GM12878 (cell line): Measurements from ENCODE around the gene PRKCB. TPM values are rescaled to one million over a fixed set of nuclear protein-coding genes. Genes with fewer than 3 reads are reported as not detected.

ENCODE experiments used
- ATAC-seq: fragments of 200-7000 bp; cut with Tn5 transposase; 3 replicates; pipeline ENCODE4 v1.9.1; 2020; ENCODE audit warnings: mild to moderate bottlenecking, moderate library complexity
- BruUV-seq: library from RNA; stranded (reverse); fragments of 400-500 nt; replicated peaks from 2 replicates; lab custom pipeline; 2021; lab: Mats Ljungman, UMichigan
- CTCF ChIA-PET: fragments of 300-600 bp; sonication (Branson Sonifier 250); formaldehyde crosslinking; extraction: SDS; loops from one replicate; lab custom pipeline; 2021; ENCODE audit warnings: inconsistent platforms; lab: Yijun Ruan, JAX
- POLR2A ChIA-PET: fragments of 350-600 bp; formaldehyde crosslinking; extraction: SDS; loops from one replicate; lab custom pipeline; 2021; ENCODE audit warnings: inconsistent platforms; lab: Charles Lee
- RAD21 ChIA-PET: fragments of 300-600 bp; sonication (Branson Sonifier 250); formaldehyde crosslinking; loops from one replicate; lab custom pipeline; 2023; ENCODE audit warnings: antibody characterized with exemption; ENCODE audit not compliant: unreplicated experiment; lab: Charles Lee
- SMC1A ChIA-PET: fragments of 300-600 bp; sonication (Branson Sonifier 250); formaldehyde crosslinking; loops from one replicate; lab custom pipeline; 2023; ENCODE audit not compliant: unreplicated experiment, uncharacterized antibody; lab: Charles Lee
- DNase-seq: peaks from one replicate; pipeline ENCODE4 v3.0.0-alpha.2; 2011; ENCODE audit warnings: low read depth, low spot score
- FAIRE-seq: peaks from 3 replicates; lab custom pipeline; 2011; peaks lifted over from hg19 to GRCh38; lab: Jason Lieb, UNC
- H2AFZ ChIP-seq: 2 replicates; pipeline ENCODE4 v1.6.0; 2011; ENCODE audit warnings: low read depth, low read length, control low read depth; ENCODE audit not compliant: control insufficient read depth
- H3K27ac ChIP-seq: 2 replicates; pipeline ENCODE4 v1.5.1; 2011; ENCODE audit warnings: control low read depth; ENCODE audit not compliant: control insufficient read depth, insufficient read depth
- H3K27me3 ChIP-seq, 2 experiments: replicated peaks in 1 of 2; 2 replicates each; pipeline versions ENCODE4 v1.6.0 to v1.6.1; 2011; ENCODE audit warnings: low read length in 1 of 2; ENCODE audit not compliant: control insufficient read depth in 2 of 2, insufficient read depth in 2 of 2
- H3K36me3 ChIP-seq, 2 experiments: 2 replicates each; pipeline ENCODE4 v1.5.1; 2011; ENCODE audit warnings: low read length in 1 of 2; ENCODE audit not compliant: control insufficient read depth in 2 of 2, insufficient read depth in 2 of 2
- H3K4me1 ChIP-seq: 2 replicates; pipeline ENCODE4 v1.6.1; 2011; ENCODE audit warnings: mild to moderate bottlenecking, low read length, moderate library complexity, mixed read lengths; ENCODE audit not compliant: control insufficient read depth, insufficient read depth
- H3K4me2 ChIP-seq: 2 replicates; pipeline ENCODE4 v1.6.0; 2011; ENCODE audit warnings: control low read depth; ENCODE audit not compliant: control insufficient read depth, insufficient read depth
- H3K4me3 ChIP-seq: fragments of 200-600 bp; sonication (generic); 2 replicates; pipeline ENCODE4 v1.5.1; 2016
- H3K79me2 ChIP-seq: 2 replicates; pipeline ENCODE4 v1.6.0; 2011; ENCODE audit warnings: low read length; ENCODE audit not compliant: control insufficient read depth, insufficient read depth
- H3K9ac ChIP-seq: 2 replicates; pipeline ENCODE4 v1.8.0; 2011; ENCODE audit warnings: low read length, control low read depth, mixed read lengths; ENCODE audit not compliant: control insufficient read depth, insufficient read depth
- H3K9me3 ChIP-seq: replicated peaks from 3 replicates; pipeline ENCODE4 v1.5.1; 2011; ENCODE audit warnings: mild to moderate bottlenecking, low read length; ENCODE audit not compliant: control insufficient read depth, insufficient read depth
- H4K20me1 ChIP-seq: 2 replicates; pipeline ENCODE4 v1.6.0; 2011; ENCODE audit not compliant: control insufficient read depth, insufficient read depth
- GABPA ChIP-seq: IDR thresholded peaks from 2 replicates; pipeline ENCODE4 v1.6.1; 2014; ENCODE audit warnings: antibody characterized with exemption, low read depth, mild to moderate bottlenecking, inconsistent platforms
- IKZF1 ChIP-seq: fragments of 450-650 bp; conservative IDR thresholded peaks from 2 replicates; pipeline ENCODE4 v1.6.1; 2017; ENCODE audit warnings: antibody characterized with exemption, mild to moderate bottlenecking
- JUND ChIP-seq: IDR thresholded peaks from 2 replicates; pipeline ENCODE4 v1.6.1; 2012; ENCODE audit warnings: low read depth, mild to moderate bottlenecking, low read length, improper control_type of control experiment, moderate library complexity
- MEF2B ChIP-seq: fragments of 450-650 bp; IDR thresholded peaks from 2 replicates; pipeline ENCODE4 v1.6.1; 2018; ENCODE audit warnings: mild to moderate bottlenecking, moderate library complexity; ENCODE audit not compliant: partially characterized antibody, poor library complexity, severe bottlenecking
- MTA2 ChIP-seq: fragments of 450-650 bp; IDR thresholded peaks from 2 replicates; pipeline ENCODE4 v1.6.1; 2016; ENCODE audit warnings: low read depth, mild to moderate bottlenecking, moderate library complexity
- MTA3 ChIP-seq: IDR thresholded peaks from 2 replicates; pipeline ENCODE4 v1.6.1; 2012; ENCODE audit warnings: low read length, inconsistent platforms, borderline replicate concordance
- SMARCA5 ChIP-seq: fragments of 450-650 bp; IDR thresholded peaks from 2 replicates; pipeline ENCODE4 v1.6.1; 2017; ENCODE audit warnings: mild to moderate bottlenecking
- SMC3 ChIP-seq: IDR thresholded peaks from 2 replicates; pipeline ENCODE4 v1.6.1; 2011; ENCODE audit warnings: low read length, improper control_type of control experiment, borderline replicate concordance
- STAT1 ChIP-seq: fragments of 450-650 bp; conservative IDR thresholded peaks from 2 replicates; pipeline ENCODE4 v1.6.1; 2014; ENCODE audit warnings: antibody characterized with exemption, mild to moderate bottlenecking
- SUPT20H ChIP-seq: IDR thresholded peaks from 2 replicates; pipeline ENCODE4 v1.6.1; 2011; ENCODE audit warnings: low read depth, mild to moderate bottlenecking, low read length, moderate library complexity, borderline replicate concordance; ENCODE audit not compliant: control insufficient read depth
- TCF7 ChIP-seq: IDR thresholded peaks from 2 replicates; pipeline ENCODE4 v1.6.1; 2014; ENCODE audit warnings: antibody characterized with exemption, borderline replicate concordance
- WGBS: methylation state at CpG from one replicate; pipeline ENCODE4 v1.1.6; 2016; ENCODE audit warnings: low lambda C conversion rate; ENCODE audit not compliant: insufficient replicate concordance, insufficient coverage; ENCODE audit errors: missing lambda C conversion rate; 5-methylcytosine and 5-hydroxymethylcytosine counted together
- in situ Hi-C: fragments of 300-500 bp; cut with MboI; formaldehyde crosslinking; loops from 9 replicates; pipeline ENCODE4 v1.14.3; 2018; ENCODE audit warnings: mixed read lengths
- intact Hi-C: fragments of 100-400 bp; cut with micrococcal nuclease; formaldehyde crosslinking; loops from one replicate; pipeline ENCODE4 v1.14.2; 2022; ENCODE audit not compliant: unreplicated experiment
- polyA plus RNA-seq, 11 experiments: library from polyadenylated mRNA; depleted of rRNA in 4 of 11; unstranded in 6 of 11; stranded (reverse) in 5 of 11; fragments of >200 nt; fragmentation: Nextera tagmentation in 4 of 11; fragmentation: Illumina TruSeq in 1 of 11; extraction: Ambion mirVana in 4 of 11; extraction: Trizol in 1 of 11; gene quantifications; 1 replicate in 1 of 11; 2 replicates in 10 of 11; pipeline versions ENCODE4 v1.2.1 to v1.2.3, GENCODE V29; 2011 to 2016; ENCODE audit warnings: inconsistent platforms in 2 of 11, missing spikeins in 2 of 11, low read depth in 1 of 11
- total RNA-seq, 4 experiments: library from RNA; depleted of rRNA in 3 of 4; stranded (reverse); fragments of >200 nt in 3 of 4; fragmentation: Illumina TruSeq in 1 of 4; extraction: Trizol in 1 of 4; gene quantifications; 2 replicates each; pipeline versions ENCODE4 v1.2.1 to v1.2.3, GENCODE V29; 2013 to 2021
- TF ChIP-seq, protein P1 (sequence below): IDR thresholded peaks from 2 replicates; pipeline ENCODE4 v1.6.1; 2012; ENCODE audit warnings: low read depth, low read length, improper control_type of control experiment
- TF ChIP-seq, protein P2 (sequence below): IDR thresholded peaks from 2 replicates; pipeline ENCODE4 v1.6.1; 2011; ENCODE audit warnings: low read depth, mild to moderate bottlenecking, low read length, moderate library complexity, borderline replicate concordance; ENCODE audit errors: extremely low read depth

PRKCB gene
- total and polyA plus RNA-seq, 10 of the 15 experiments (the other 5 are each of a cell fraction or from before 2014, with no cell fraction given), result 21.4 to 158 (median 97.3) TPM

DNA sequence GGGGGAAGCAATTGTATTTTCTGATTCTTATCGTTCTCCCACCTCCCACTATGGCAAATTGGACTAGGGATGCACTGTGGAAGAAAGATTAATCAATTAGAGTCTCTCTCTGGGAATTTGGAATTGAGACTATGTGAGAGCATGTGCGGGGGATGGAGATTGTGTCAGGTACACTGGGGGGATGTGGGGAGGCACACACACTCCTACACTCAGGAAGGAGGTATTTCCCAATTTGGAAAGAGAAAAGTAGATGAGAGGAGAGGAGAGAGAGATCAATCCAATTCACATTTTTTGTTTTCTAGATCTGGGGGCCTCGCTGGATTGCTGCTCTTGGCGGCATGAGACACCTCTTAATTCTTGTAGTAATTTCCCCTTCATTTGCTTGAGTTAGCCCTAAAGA is 14.3 kb upstream of the PRKCB start:
- Histone ChIP-seq H3K4me2 (no peak overlapping the region), H3K79me2 (no peaks in the 10 kb centered on the region), H3K27me3 (no peaks in the 10 kb centered on the region), H3K4me3 (no peak overlapping the region), H4K20me1 (no peaks in the 10 kb centered on the region), H2AFZ (no peak overlapping the region), H3K9ac (no peak overlapping the region), H3K4me1 (peaks cover 7% of the 10 kb centered on the region), H3K9me3 (no peaks in the 10 kb centered on the region), H3K36me3 (no peaks in the 10 kb centered on the region), H3K27ac (no peak overlapping the region)
- intact Hi-C loops, result no loop called here
- in situ Hi-C loops, result no loop called here
- TF ChIP-seq MTA3 (no peak), SMARCA5 (no peak), SMC3 (no peak), STAT1 (no peak), JUND (no peak), SUPT20H (no peak), IKZF1 (no peak), MEF2B (no peak), MTA2 (no peak), GABPA (no peak), TCF7 (no peak)
- TF ChIP-seq, protein P1, sequence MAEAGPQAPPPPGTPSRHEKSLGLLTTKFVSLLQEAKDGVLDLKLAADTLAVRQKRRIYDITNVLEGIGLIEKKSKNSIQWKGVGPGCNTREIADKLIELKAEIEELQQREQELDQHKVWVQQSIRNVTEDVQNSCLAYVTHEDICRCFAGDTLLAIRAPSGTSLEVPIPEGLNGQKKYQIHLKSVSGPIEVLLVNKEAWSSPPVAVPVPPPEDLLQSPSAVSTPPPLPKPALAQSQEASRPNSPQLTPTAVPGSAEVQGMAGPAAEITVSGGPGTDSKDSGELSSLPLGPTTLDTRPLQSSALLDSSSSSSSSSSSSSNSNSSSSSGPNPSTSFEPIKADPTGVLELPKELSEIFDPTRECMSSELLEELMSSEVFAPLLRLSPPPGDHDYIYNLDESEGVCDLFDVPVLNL, result no peak
- TF ChIP-seq, protein P2, sequence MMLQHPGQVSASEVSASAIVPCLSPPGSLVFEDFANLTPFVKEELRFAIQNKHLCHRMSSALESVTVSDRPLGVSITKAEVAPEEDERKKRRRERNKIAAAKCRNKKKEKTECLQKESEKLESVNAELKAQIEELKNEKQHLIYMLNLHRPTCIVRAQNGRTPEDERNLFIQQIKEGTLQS, result no peak
- FAIRE-seq (no peak), ATAC-seq (no peak), DNase-seq (no peak)
- ChIA-PET SMC1A (interaction anchor here (1.8 to 1.9 kb wide), 2 partner anchors 14 to 18 kb away, joined by 4 to 8 read pairs; no protein-coding TSS in a partner anchor), CTCF (interaction anchor here (1.0 to 11.6 kb wide), 4 partner anchors 15 to 189 kb away, joined by 3 to 89 read pairs (median 6); no protein-coding TSS in a partner anchor), RAD21 (interaction anchor here (1.4 kb wide), 1 partner anchor 15 kb away, joined by 3 read pairs; no protein-coding TSS in a partner anchor), POLR2A (no interaction called here)
- WGBS, result 58% methylated on average over 4 of the region's 4 CpGs
- no TSS peak for BruUV-seq
